Brain microvascular endothelial cell (primary cell): ENCODE measurements around the gene JADE2.

Source experiments
- DNase-seq: peaks from one replicate; pipeline ENCODE4 v3.0.0-alpha.2; 2020
- H3K27ac ChIP-seq: fragments of 250-450 bp; sonication (Bioruptor Pico); 2 replicates; pipeline ENCODE4 v1.5.1; 2020; ENCODE audit warnings: mild to moderate bottlenecking, moderate library complexity
- H3K27me3 ChIP-seq: fragments of 250-450 bp; sonication (Bioruptor Pico); replicated peaks from 2 replicates; pipeline ENCODE4 v1.5.1; 2020; ENCODE audit warnings: mild to moderate bottlenecking
- H3K36me3 ChIP-seq: fragments of 250-450 bp; sonication (Bioruptor Pico); replicated peaks from 2 replicates; pipeline ENCODE4 v1.5.1; 2020; ENCODE audit warnings: mild to moderate bottlenecking
- H3K4me3 ChIP-seq: 2 replicates; pipeline ENCODE4 v1.5.1; 2011; ENCODE audit warnings: low read depth, mild to moderate bottlenecking, control low read depth, low read length, moderate library complexity
- CTCF ChIP-seq: IDR thresholded peaks from 2 replicates; pipeline ENCODE4 v1.5.1; 2011; ENCODE audit warnings: low read depth, mild to moderate bottlenecking, moderate library complexity, low read length, control low read depth, inconsistent platforms; ENCODE audit errors: missing control alignments
- in situ Hi-C: cut with HindIII; loops from 2 replicates; pipeline ENCODE4 v1.10.0; 2017; ENCODE audit warnings: low sequenced_read_pairs, low pct_ligation_motif_present

Gene JADE2

GRCh38 chr5:134524826-134525682 lies at the start of gene JADE2:
TSS of gene JADE2 (plus strand) at chr5:134525670. CDS start at chr5:134535858, 10,188 bp downstream.
- DNase-seq = peak; percentile 37
- no peak for TF ChIP-seq CTCF
- in situ Hi-C loops = no loop called here
- Histone ChIP-seq H3K27ac (peak within 1 kb of the TSS; percentile 48), H3K27me3 (no peaks in the 10 kb centered on the region), H3K36me3 (no peaks in the 10 kb centered on the region), H3K4me3 (peak within 1 kb of the TSS; percentile 73)

DNA sequence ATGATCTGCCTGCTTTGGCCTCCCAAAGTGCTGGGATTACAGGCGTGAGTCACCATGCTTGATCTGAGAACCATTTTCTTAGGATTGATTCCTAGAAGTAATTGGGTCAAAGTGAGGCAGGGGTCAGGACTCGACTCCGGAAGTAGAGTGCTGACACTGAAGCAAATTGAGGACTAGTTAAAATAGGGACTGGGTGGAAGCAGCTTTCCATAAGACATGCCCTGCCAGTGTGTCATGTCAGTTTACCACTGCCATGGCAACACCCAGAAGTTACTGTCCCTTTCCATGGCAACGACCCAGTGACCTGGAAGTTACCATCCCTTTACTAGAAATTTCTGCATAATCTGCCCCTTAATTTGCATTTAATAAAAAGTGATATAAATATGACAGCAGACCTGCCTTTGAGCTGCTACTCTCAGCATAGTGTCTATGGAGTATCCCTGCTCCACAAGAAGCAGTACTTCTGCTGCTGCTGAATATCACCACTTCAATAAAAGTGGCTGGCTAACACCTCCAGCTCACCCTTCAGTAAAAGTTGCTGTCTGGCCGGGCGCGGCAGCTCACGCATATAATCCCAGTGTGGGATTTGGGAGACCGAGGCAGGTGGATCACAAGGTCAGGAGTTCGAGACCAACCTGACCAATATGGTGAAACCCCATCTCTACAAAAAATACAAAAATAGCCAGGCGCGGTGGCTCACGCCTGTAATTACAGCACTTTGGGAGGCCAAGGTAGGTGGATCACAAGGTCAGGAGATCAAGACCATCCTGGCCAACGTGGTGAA lies 47.8 kb upstream of the JADE2 start:
- in situ Hi-C loops = no loop called here
- Histone ChIP-seq H3K36me3 (no peaks in the 10 kb centered on the region), H3K4me3 (no peak overlapping the region), H3K27me3 (no peaks in the 10 kb centered on the region), H3K27ac (no peak overlapping the region)
- peak; percentile 32 for DNase-seq
- no peak for TF ChIP-seq CTCF

GRCh38 chr5:134479839-134480238 lies 45.6 kb upstream of the JADE2 start:
- in situ Hi-C loops = no loop called here
- no peaks in the 10 kb centered on the region for H3K36me3 ChIP-seq
- TF ChIP-seq CTCF = no peak
- no peak for DNase-seq
- H3K4me3 ChIP-seq = no peak overlapping the region
- H3K27ac ChIP-seq = no peak overlapping the region
- no peaks in the 10 kb centered on the region for H3K27me3 ChIP-seq

GRCh38 chr5:134489227-134489944 lies 36.1 kb upstream of the JADE2 start:
- H3K27ac ChIP-seq = no peak overlapping the region
- no peak overlapping the region for H3K4me3 ChIP-seq
- TF ChIP-seq CTCF = no peak
- no peaks in the 10 kb centered on the region for H3K36me3 ChIP-seq
- in situ Hi-C loops = no loop called here
- no peak for DNase-seq
- no peaks in the 10 kb centered on the region for H3K27me3 ChIP-seq

DNA sequence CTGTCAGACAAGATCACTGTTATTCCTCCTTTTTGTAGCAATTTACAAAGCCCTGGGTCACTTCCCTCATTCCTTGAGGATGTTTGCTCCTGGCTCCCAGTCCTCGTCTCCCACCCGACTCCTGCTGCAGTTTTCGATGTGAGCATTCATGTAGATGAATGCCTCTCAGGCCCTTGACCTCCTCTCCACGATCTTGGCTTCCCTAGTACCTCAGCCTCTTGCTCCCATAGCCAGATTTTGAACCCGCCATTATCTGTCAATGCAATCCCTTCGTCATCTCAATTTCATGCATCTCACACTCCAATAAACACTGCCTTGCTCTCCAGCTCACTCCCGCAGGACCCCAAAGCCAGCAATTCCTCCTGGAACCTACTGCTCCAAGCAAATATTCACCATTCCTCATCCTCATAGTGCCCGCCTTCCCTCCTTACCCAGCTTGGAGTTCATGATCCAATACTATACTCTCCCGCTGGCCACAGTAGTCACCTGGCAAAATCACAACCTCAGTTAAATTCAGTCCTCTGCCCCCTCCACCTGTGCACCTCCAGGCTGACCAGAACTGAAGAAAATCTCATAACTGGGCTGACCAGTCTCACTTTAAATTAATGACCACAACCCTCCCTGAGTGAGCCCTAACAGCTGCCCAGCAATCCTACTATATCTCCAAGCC lies 35.1 kb upstream of the JADE2 start:
- no peaks in the 10 kb centered on the region for H3K36me3 ChIP-seq
- H3K27ac ChIP-seq = no peak overlapping the region
- no peaks in the 10 kb centered on the region for H3K27me3 ChIP-seq
- in situ Hi-C loops = no loop called here
- TF ChIP-seq CTCF = no peak
- no peak overlapping the region for H3K4me3 ChIP-seq
- no peak for DNase-seq
